CD4-positive, alpha-beta T cell (primary cell): ENCODE measurements around the gene SMOC2. TPM values are rescaled to one million over a fixed set of nuclear protein-coding genes. Genes with fewer than 3 reads are reported as not detected.

Source experiments
- ATAC-seq: fragments of 200-7000 bp; cut with Tn5 transposase; one replicate; pipeline ENCODE4 v1.10.0; 2022; ENCODE audit warnings: mild to moderate bottlenecking; ENCODE audit not compliant: poor library complexity
- CTCF ChIA-PET: fragments of 350-600 bp; sonication (Branson Sonifier 250); formaldehyde crosslinking; loops from one replicate; lab custom pipeline; 2021; ENCODE audit warnings: antibody characterized with exemption, inconsistent platforms; lab: Charles Lee
- POLR2A ChIA-PET: fragments of 350-600 bp; sonication (Branson Sonifier 250); formaldehyde crosslinking; loops from one replicate; lab custom pipeline; 2021; ENCODE audit warnings: antibody characterized with exemption, inconsistent platforms; lab: Charles Lee
- DNase-seq, 14 experiments: peaks; one replicate each; pipeline ENCODE4 v3.0.0-alpha.2; 2013 to 2020; ENCODE audit warnings: mixed read lengths in 2 of 14
- H3K27ac ChIP-seq, 2 donors: one replicate each; pipeline versions ENCODE4 v1.5.1 to v1.7.0; 2013; ENCODE audit warnings: low read length in 2 of 2, low read depth in 1 of 2, mild to moderate bottlenecking in 1 of 2
- H3K27me3 ChIP-seq, 2 experiments: 1 replicate in 1 of 2; 2 replicates in 1 of 2; pipeline versions ENCODE4 v1.6.1 to v1.7.0; 2013; ENCODE audit warnings: low read length in 2 of 2, control low read depth in 1 of 2, mild to moderate bottlenecking in 1 of 2, moderate library complexity in 1 of 2; ENCODE audit not compliant: insufficient read depth in 2 of 2, control insufficient read depth in 1 of 2
- H3K36me3 ChIP-seq: one replicate; pipeline ENCODE4 v1.6.1; 2013; ENCODE audit warnings: low read length, control low read depth; ENCODE audit not compliant: insufficient read depth
- H3K4me1 ChIP-seq: one replicate; pipeline ENCODE4 v1.6.1; 2013; ENCODE audit warnings: low read length, control low read depth; ENCODE audit not compliant: insufficient read depth
- H3K4me3 ChIP-seq: one replicate; pipeline ENCODE4 v1.5.1; 2013; ENCODE audit warnings: mild to moderate bottlenecking, low read length, moderate library complexity
- H3K9me3 ChIP-seq, 2 experiments: 1 replicate in 1 of 2; 2 replicates in 1 of 2; pipeline versions ENCODE4 v1.6.1 to v1.7.0; 2013; ENCODE audit warnings: low read length in 2 of 2, mild to moderate bottlenecking in 2 of 2, control low read depth in 1 of 2, moderate library complexity in 1 of 2; ENCODE audit not compliant: control insufficient read depth in 1 of 2, insufficient read depth in 1 of 2
- H3K27ac Mint-ChIP-seq: one replicate; pipeline ENCODE4 v1.8.0; 2020; ENCODE audit warnings: mixed read lengths
- H3K27me3 Mint-ChIP-seq: one replicate; pipeline ENCODE4 v1.8.0; 2021; ENCODE audit warnings: mixed read lengths
- H3K36me3 Mint-ChIP-seq: one replicate; pipeline ENCODE4 v1.8.0; 2021; ENCODE audit warnings: low read depth, mixed read lengths
- H3K4me1 Mint-ChIP-seq: one replicate; pipeline ENCODE4 v1.8.0; 2021; ENCODE audit warnings: low read depth, mixed read lengths
- H3K4me3 Mint-ChIP-seq: one replicate; pipeline ENCODE4 v1.8.0; 2020; ENCODE audit warnings: mild to moderate bottlenecking, mixed read lengths
- H3K9me3 Mint-ChIP-seq: one replicate; pipeline ENCODE4 v1.8.0; 2020; ENCODE audit warnings: mixed read lengths
- intact Hi-C, 2 experiments: fragments of 100-400 bp; cut with DNase I in 1 of 2; cut with micrococcal nuclease in 1 of 2; formaldehyde crosslinking; loops; one replicate each; pipeline versions ENCODE4 v1.15.1 to v1.9.0; 2023 to 2025; cut with DNase I, micrococcal nuclease
- total RNA-seq, 174 experiments: library from RNA in 2 of 174; stranded (reverse) in 2 of 174; gene quantifications; one replicate each; pipeline ENCODE4 v1.2.3 and lab custom pipeline; 2021 to 2026
- TF ChIP-seq, protein P1 (sequence below): fragments of 200-600 bp; IDR thresholded peaks from one replicate; pipeline ENCODE4 v1.8.0; 2022; ENCODE audit warnings: antibody characterized with exemption, mild to moderate bottlenecking

SMOC2 gene
- total RNA-seq, 2 experiments from 2014 or later = not detected

DNA sequence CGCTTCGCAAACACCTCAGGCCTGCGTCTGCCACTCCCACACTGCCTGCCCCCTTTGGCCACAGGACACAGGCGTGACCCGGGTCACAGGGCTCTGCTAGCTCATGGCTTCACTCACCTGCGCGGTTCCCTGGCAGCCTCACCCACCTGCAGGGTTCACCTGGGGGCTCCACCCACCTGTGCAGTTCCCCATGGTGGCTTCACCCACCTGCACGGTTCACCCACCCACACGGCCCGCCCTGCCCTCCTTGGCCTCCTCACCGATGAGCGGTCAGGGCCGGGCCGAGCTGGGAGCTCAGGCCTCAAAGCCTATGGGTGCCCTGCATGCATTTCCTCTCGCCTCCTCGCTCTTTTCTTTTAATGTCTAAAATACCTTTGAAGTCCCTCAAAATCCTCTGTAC is 54.7 kb downstream of the SMOC2 start:
- intact Hi-C loops = no loop called here
- Histone ChIP-seq H3K4me3 (no peak overlapping the region), H3K27ac (no peak overlapping the region), H3K36me3 (no peaks in the 10 kb centered on the region), H3K4me1 (no peaks in the 10 kb centered on the region), H3K27me3 (no peaks in the 10 kb centered on the region), H3K9me3 (no peaks in the 10 kb centered on the region)
- Mint-ChIP-seq H3K27me3 (no peaks in the 10 kb centered on the region), H3K36me3 (no peaks in the 10 kb centered on the region), H3K4me1 (no peaks in the 10 kb centered on the region), H3K9me3 (no peaks in the 10 kb centered on the region), H3K4me3 (no peak overlapping the region), H3K27ac (no peak overlapping the region)
- DNase-seq (no peak), ATAC-seq (no peak)
- TF ChIP-seq, protein P1, sequence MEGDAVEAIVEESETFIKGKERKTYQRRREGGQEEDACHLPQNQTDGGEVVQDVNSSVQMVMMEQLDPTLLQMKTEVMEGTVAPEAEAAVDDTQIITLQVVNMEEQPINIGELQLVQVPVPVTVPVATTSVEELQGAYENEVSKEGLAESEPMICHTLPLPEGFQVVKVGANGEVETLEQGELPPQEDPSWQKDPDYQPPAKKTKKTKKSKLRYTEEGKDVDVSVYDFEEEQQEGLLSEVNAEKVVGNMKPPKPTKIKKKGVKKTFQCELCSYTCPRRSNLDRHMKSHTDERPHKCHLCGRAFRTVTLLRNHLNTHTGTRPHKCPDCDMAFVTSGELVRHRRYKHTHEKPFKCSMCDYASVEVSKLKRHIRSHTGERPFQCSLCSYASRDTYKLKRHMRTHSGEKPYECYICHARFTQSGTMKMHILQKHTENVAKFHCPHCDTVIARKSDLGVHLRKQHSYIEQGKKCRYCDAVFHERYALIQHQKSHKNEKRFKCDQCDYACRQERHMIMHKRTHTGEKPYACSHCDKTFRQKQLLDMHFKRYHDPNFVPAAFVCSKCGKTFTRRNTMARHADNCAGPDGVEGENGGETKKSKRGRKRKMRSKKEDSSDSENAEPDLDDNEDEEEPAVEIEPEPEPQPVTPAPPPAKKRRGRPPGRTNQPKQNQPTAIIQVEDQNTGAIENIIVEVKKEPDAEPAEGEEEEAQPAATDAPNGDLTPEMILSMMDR = no peak
- ChIA-PET CTCF (no interaction called here), POLR2A (no interaction called here)

DNA sequence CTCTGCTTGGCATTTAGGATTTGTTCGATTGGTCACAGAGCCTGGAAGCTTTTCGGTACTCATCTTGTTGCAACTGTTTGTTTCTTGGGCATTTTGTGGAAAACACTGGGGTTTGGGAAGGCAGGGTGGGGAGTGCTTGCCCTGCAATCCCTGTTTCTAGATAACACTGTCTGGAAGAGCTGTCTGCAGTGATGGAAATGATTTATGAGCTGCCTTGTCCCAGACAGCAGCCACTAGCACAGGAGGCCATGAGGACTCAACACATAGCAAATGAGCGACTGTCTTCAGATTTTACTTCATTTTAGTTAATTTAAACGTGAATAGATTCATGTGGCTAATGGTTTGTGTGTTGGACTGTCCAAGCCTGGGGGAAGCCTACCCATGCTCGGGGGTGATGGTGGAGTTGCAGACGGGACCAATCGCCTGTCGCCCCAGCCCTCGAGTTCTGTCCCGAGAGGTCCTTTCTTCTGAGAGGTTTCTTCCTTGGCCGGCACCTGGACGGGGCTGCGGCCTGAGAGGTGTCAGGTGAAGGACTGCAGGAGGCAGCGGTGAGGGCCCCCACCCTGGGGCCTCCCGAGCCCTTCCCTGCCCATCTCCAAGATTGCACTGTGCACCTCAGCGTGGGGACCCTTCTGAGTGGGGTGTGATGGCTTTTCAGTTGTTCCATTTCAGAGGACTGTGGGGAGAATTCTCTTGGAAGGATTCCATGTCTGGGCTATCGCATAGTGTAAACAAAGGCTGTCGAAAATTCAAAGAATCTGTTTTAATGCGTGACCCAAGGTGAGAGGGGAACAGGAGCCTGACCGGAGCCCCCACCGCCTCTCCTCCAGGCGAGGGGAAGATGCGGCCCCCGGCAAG is 55.4 kb downstream of the SMOC2 start:
- no peak overlapping the region for H3K27ac Mint-ChIP-seq
- Histone ChIP-seq H3K27ac (no peak overlapping the region), H3K4me3 (no peak overlapping the region), H3K36me3 (no peaks in the 10 kb centered on the region), H3K9me3 (no peaks in the 10 kb centered on the region), H3K4me1 (no peaks in the 10 kb centered on the region), H3K27me3 (no peaks in the 10 kb centered on the region)
- H3K4me1 Mint-ChIP-seq = no peaks in the 10 kb centered on the region
- ChIA-PET POLR2A (no interaction called here), CTCF (no interaction called here)
- DNase-seq (no peak), ATAC-seq (no peak)
- intact Hi-C loops = no loop called here
- no peaks in the 10 kb centered on the region for H3K36me3 Mint-ChIP-seq
- TF ChIP-seq, protein P1 = no peak
- H3K9me3 Mint-ChIP-seq = no peaks in the 10 kb centered on the region
- no peaks in the 10 kb centered on the region for H3K27me3 Mint-ChIP-seq
- no peak overlapping the region for H3K4me3 Mint-ChIP-seq

DNA sequence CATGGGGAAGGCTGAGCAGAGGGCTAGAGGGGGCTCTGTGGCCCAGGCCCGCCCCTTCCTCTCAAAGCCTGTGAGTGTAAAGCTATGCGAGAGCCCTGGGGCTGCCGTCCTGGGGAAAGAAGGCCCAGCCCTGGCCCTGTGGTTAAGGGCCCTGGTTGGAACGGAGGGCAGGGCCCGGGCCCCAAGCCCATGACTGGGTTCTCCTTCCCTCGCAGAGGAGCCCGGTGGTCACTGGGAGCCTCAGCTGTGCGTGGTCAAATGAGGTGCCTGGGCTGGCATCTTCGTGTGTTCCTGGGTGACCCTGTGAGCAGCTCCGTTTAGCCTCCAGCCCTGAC is 56.0 kb downstream of the SMOC2 start:
- POLR2A ChIA-PET = no interaction called here
- ATAC-seq (no peak), DNase-seq (no peak)
- no peaks in the 10 kb centered on the region for H3K4me1 ChIP-seq
- Mint-ChIP-seq H3K9me3 (no peaks in the 10 kb centered on the region), H3K36me3 (no peaks in the 10 kb centered on the region), H3K27me3 (no peaks in the 10 kb centered on the region), H3K4me1 (no peaks in the 10 kb centered on the region), H3K4me3 (no peak overlapping the region), H3K27ac (no peak overlapping the region)
- H3K27ac ChIP-seq = no peak overlapping the region
- no peaks in the 10 kb centered on the region for H3K27me3 ChIP-seq
- intact Hi-C loops = no loop called here
- CTCF ChIA-PET = no interaction called here
- no peak overlapping the region for H3K4me3 ChIP-seq
- H3K9me3 ChIP-seq = no peaks in the 10 kb centered on the region
- TF ChIP-seq, protein P1 = no peak
- no peaks in the 10 kb centered on the region for H3K36me3 ChIP-seq
